Activated CD8-positive, alpha-beta memory T cell treated with anti-CD3 and anti-CD28 coated beads, Interleukin-2, amount 50 U/mL, for 24 hours (primary cell): ENCODE measurements around the gene KRTAP4-6.
"Not testable (repeated sequence)": the region's sequence is repeated elsewhere in the genome, so short reads cannot be mapped to it uniquely, and the experiment has no call there.

ENCODE experiments used
- DNase-seq: peaks from one replicate; pipeline ENCODE4 v3.0.0-alpha.2; 2020; ENCODE audit errors: extremely low read depth

The KRTAP4-6 gene

GRCh38 chr17:41107941-41108450, 32.3 kb downstream of the KRTAP4-6 start:
- no peak for DNase-seq

- not testable (repeated sequence) for DNase-seq
Observed at GRCh38 chr17:41105347-41105746, 35.0 kb downstream of the KRTAP4-6 start, which contains the start of gene KRTAP4-9. Gene KRTAP4-9, plus strand, starts transcription at chr17:41105389. Its CDS starts 0 bp downstream, at chr17:41105389.

- not testable (repeated sequence) for DNase-seq
Observed at GRCh38 chr17:41104386-41105038, 35.8 kb downstream of the KRTAP4-6 start.

- DNase-seq, result no peak
Observed at GRCh38 chr17:41103896-41104295, 36.4 kb downstream of the KRTAP4-6 start.

- no peak for DNase-seq
Observed at GRCh38 chr17:41101586-41102259, 38.6 kb downstream of the KRTAP4-6 start, which contains the start of gene KRTAP4-16. Gene KRTAP4-16, minus strand, starts transcription at chr17:41102209. Its CDS starts 0 bp downstream, at chr17:41102209.

- DNase-seq, result not testable (repeated sequence)
Observed at GRCh38 chr17:41099682-41100480, 40.5 kb downstream of the KRTAP4-6 start.

DNA sequence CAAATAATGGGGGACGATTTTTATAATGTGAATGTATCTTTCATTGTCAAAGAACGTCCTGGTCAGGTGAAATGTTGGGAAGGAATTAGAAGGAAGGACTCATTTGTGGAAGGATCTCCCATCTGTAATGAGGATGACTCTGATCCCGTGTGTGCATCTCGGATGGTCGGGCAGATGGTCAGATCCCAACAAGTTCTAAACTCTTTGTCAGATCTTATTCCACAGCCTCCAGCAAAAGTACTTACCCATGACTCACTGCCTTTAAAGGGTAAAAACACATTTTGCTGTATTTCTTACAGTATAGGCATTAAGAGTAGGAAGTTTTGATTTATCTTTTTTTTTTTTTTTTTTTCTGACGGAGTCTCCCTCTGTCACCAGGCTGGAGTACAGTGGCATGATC, 41.9 kb downstream of the KRTAP4-6 start:
- no peak for DNase-seq

- DNase-seq, result no peak
Observed at GRCh38 chr17:41098042-41098441, 42.3 kb downstream of the KRTAP4-6 start, which contains the start of gene KRTAP4-8. Gene KRTAP4-8, minus strand, starts transcription at chr17:41098142. Its CDS starts 58 bp downstream, at chr17:41098084.

DNA sequence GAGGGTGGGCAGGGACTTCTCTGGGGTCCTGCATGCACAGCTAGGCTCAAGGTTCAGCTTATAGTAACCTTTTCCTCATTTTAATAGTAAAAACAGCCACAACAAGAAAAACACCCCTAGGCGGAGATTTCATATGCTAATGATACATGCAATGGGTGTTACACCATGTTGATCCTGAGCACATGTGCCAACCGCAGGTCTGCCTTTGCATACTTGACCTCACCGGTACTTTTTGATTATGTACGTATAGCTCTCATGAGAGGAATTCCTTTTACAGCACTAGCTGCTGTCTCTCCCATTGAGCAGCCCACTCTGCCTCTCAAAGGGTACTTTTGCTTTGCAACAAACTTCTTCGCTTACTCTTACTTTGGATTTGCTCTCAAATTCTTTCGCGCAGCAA, 44.3 kb downstream of the KRTAP4-6 start:
- DNase-seq, result no peak
